ENCODE measurements around the gene MICAL3.
A peak's percentile ranks its signal among the peaks of the same experiment; 100 is the strongest.

The MICAL3 gene

GRCh38 chr22:17980015-17980590, 44.3 kb downstream of the MICAL3 start:
- Histone ChIP-seq H3K9me3 (ENCODE audit: control insufficient read depth in 5 of 5, low read length in 5 of 5) (no peaks in the 10 kb centered on the region), H3K27ac (ENCODE audit: low read depth, low read length) (no peak overlapping the region), H3K27me3 (ENCODE audit: control insufficient read depth in 5 of 5, insufficient read depth in 4 of 5, low read length in 5 of 5) (no peaks in the 10 kb centered on the region), H3K9ac (ENCODE audit: low read length in 5 of 5) (peak overlapping the region in 2 of 5 donors; percentile 41 to 48), H3K4me1 (ENCODE audit: control insufficient read depth in 5 of 5, insufficient read depth in 5 of 5, low read length in 5 of 5) (peaks cover 6 to 32% (median 27%) of the 10 kb centered on the region in 5 donors), H3K4me3 (ENCODE audit: low read depth in 1 of 5, low read length in 5 of 5) (peak overlapping the region; percentile 15 to 51 (median 32)), H3K36me3 (ENCODE audit: control insufficient read depth in 5 of 5, insufficient read depth in 5 of 5, low read length in 5 of 5) (no peaks in the 10 kb centered on the region)

- Histone ChIP-seq H3K9ac (ENCODE audit: low read length in 5 of 5) (no peak overlapping the region), H3K4me1 (ENCODE audit: control insufficient read depth in 5 of 5, insufficient read depth in 5 of 5, low read length in 5 of 5) (peaks cover 8 to 47% (median 39%) of the 10 kb centered on the region in 5 donors)
Measured at GRCh38 chr22:17978027-17978426, 46.3 kb downstream of the MICAL3 start.

GRCh38 chr22:17977371-17977770, 47.0 kb downstream of the MICAL3 start:
- Histone ChIP-seq H3K9me3 (ENCODE audit: control insufficient read depth in 5 of 5, low read length in 5 of 5) (no peaks in the 10 kb centered on the region), H3K27ac (ENCODE audit: low read depth, low read length) (no peak overlapping the region), H3K4me1 (ENCODE audit: control insufficient read depth in 5 of 5, insufficient read depth in 5 of 5, low read length in 5 of 5) (peaks cover 14 to 54% (median 46%) of the 10 kb centered on the region in 5 donors), H3K4me3 (ENCODE audit: low read depth in 1 of 5, low read length in 5 of 5) (no peak overlapping the region), H3K9ac (ENCODE audit: low read length in 5 of 5) (no peak overlapping the region), H3K36me3 (ENCODE audit: control insufficient read depth in 5 of 5, insufficient read depth in 5 of 5, low read length in 5 of 5) (peaks cover 0 to 3% (median 0%) of the 10 kb centered on the region in 5 donors), H3K27me3 (ENCODE audit: control insufficient read depth in 5 of 5, insufficient read depth in 4 of 5, low read length in 5 of 5) (no peaks in the 10 kb centered on the region)

More at GRCh38 chr22:17978027-17978426, 46.3 kb downstream of the MICAL3 start:
- no peak overlapping the region for H3K4me3 ChIP-seq (ENCODE audit: low read depth in 1 of 5, low read length in 5 of 5)
- H3K27ac ChIP-seq (ENCODE audit: low read depth, low read length), result no peak overlapping the region
- H3K27me3 ChIP-seq (ENCODE audit: control insufficient read depth in 5 of 5, insufficient read depth in 4 of 5, low read length in 5 of 5), result no peaks in the 10 kb centered on the region
- H3K9me3 ChIP-seq (ENCODE audit: control insufficient read depth in 5 of 5, low read length in 5 of 5), result no peaks in the 10 kb centered on the region
- peaks cover 0 to 3% (median 0%) of the 10 kb centered on the region in 5 donors for H3K36me3 ChIP-seq (ENCODE audit: control insufficient read depth in 5 of 5, insufficient read depth in 5 of 5, low read length in 5 of 5)

GRCh38 chr22:17976121-17976520, 48.2 kb downstream of the MICAL3 start:
- peaks cover 0 to 3% (median 0%) of the 10 kb centered on the region in 5 donors for H3K36me3 ChIP-seq (ENCODE audit: control insufficient read depth in 5 of 5, insufficient read depth in 5 of 5, low read length in 5 of 5)
- H3K27me3 ChIP-seq (ENCODE audit: control insufficient read depth in 5 of 5, insufficient read depth in 4 of 5, low read length in 5 of 5), result no peaks in the 10 kb centered on the region
- H3K9ac ChIP-seq (ENCODE audit: low read length in 5 of 5), result peak overlapping the region in 1 of 5 donors; percentile 47
- H3K27ac ChIP-seq (ENCODE audit: low read depth, low read length), result no peak overlapping the region
- H3K4me3 ChIP-seq (ENCODE audit: low read depth in 1 of 5, low read length in 5 of 5), result no peak overlapping the region
- no peaks in the 10 kb centered on the region for H3K9me3 ChIP-seq (ENCODE audit: control insufficient read depth in 5 of 5, low read length in 5 of 5)
- peaks cover 17 to 67% (median 58%) of the 10 kb centered on the region in 5 donors for H3K4me1 ChIP-seq (ENCODE audit: control insufficient read depth in 5 of 5, insufficient read depth in 5 of 5, low read length in 5 of 5)

- peaks cover 11 to 66% (median 54%) of the 10 kb centered on the region in 5 donors for H3K4me1 ChIP-seq (ENCODE audit: control insufficient read depth in 5 of 5, insufficient read depth in 5 of 5, low read length in 5 of 5)
- no peaks in the 10 kb centered on the region for H3K9me3 ChIP-seq (ENCODE audit: control insufficient read depth in 5 of 5, low read length in 5 of 5)
- H3K27ac ChIP-seq (ENCODE audit: low read depth, low read length), result peak overlapping the region; percentile 10
- no peak overlapping the region for H3K4me3 ChIP-seq (ENCODE audit: low read depth in 1 of 5, low read length in 5 of 5)
- peaks cover 0 to 3% (median 0%) of the 10 kb centered on the region in 5 donors for H3K36me3 ChIP-seq (ENCODE audit: control insufficient read depth in 5 of 5, insufficient read depth in 5 of 5, low read length in 5 of 5)
- H3K27me3 ChIP-seq (ENCODE audit: control insufficient read depth in 5 of 5, insufficient read depth in 4 of 5, low read length in 5 of 5), result no peaks in the 10 kb centered on the region
- H3K9ac ChIP-seq (ENCODE audit: low read length in 5 of 5), result no peak overlapping the region
Measured at GRCh38 chr22:17974703-17975372, 49.5 kb downstream of the MICAL3 start.

- H3K36me3 ChIP-seq (ENCODE audit: control insufficient read depth in 5 of 5, insufficient read depth in 5 of 5, low read length in 5 of 5), result peaks cover 0 to 4% (median 0%) of the 10 kb centered on the region in 5 donors
- peak overlapping the region; percentile 41 for H3K27ac ChIP-seq (ENCODE audit: low read depth, low read length)
- H3K9ac ChIP-seq (ENCODE audit: low read length in 5 of 5), result peak overlapping the region in 1 of 5 donors; percentile 64
- H3K4me1 ChIP-seq (ENCODE audit: control insufficient read depth in 5 of 5, insufficient read depth in 5 of 5, low read length in 5 of 5), result peaks cover 14 to 71% (median 61%) of the 10 kb centered on the region in 5 donors
- H3K27me3 ChIP-seq (ENCODE audit: control insufficient read depth in 5 of 5, insufficient read depth in 4 of 5, low read length in 5 of 5), result no peaks in the 10 kb centered on the region
- no peaks in the 10 kb centered on the region for H3K9me3 ChIP-seq (ENCODE audit: control insufficient read depth in 5 of 5, low read length in 5 of 5)
- no peak overlapping the region for H3K4me3 ChIP-seq (ENCODE audit: low read depth in 1 of 5, low read length in 5 of 5)
Measured at GRCh38 chr22:17974087-17974486, 50.3 kb downstream of the MICAL3 start.

- Histone ChIP-seq H3K4me1 (ENCODE audit: control insufficient read depth in 5 of 5, insufficient read depth in 5 of 5, low read length in 5 of 5) (peaks cover 14 to 71% (median 61%) of the 10 kb centered on the region in 5 donors), H3K27me3 (ENCODE audit: control insufficient read depth in 5 of 5, insufficient read depth in 4 of 5, low read length in 5 of 5) (no peaks in the 10 kb centered on the region), H3K9me3 (ENCODE audit: control insufficient read depth in 5 of 5, low read length in 5 of 5) (no peaks in the 10 kb centered on the region), H3K27ac (ENCODE audit: low read depth, low read length) (peak overlapping the region; percentile 87), H3K9ac (ENCODE audit: low read length in 5 of 5) (no peak overlapping the region), H3K36me3 (ENCODE audit: control insufficient read depth in 5 of 5, insufficient read depth in 5 of 5, low read length in 5 of 5) (peaks cover 0 to 6% (median 0%) of the 10 kb centered on the region in 5 donors), H3K4me3 (ENCODE audit: low read depth in 1 of 5, low read length in 5 of 5) (peak overlapping the region in 1 of 5 donors; percentile 22)
Measured at GRCh38 chr22:17973217-17973616, 51.1 kb downstream of the MICAL3 start.

GRCh38 chr22:17972385-17973191, 51.8 kb downstream of the MICAL3 start:
- peak overlapping the region in 2 of 5 donors; percentile 6 to 22 for H3K4me3 ChIP-seq (ENCODE audit: low read depth in 1 of 5, low read length in 5 of 5)
- H3K4me1 ChIP-seq (ENCODE audit: control insufficient read depth in 5 of 5, insufficient read depth in 5 of 5, low read length in 5 of 5), result peaks cover 14 to 71% (median 61%) of the 10 kb centered on the region in 5 donors
- peak overlapping the region; percentile 87 for H3K27ac ChIP-seq (ENCODE audit: low read depth, low read length)
- H3K9ac ChIP-seq (ENCODE audit: low read length in 5 of 5), result peak overlapping the region in 4 of 5 donors; percentile 26 to 68 (median 52)
- peaks cover 0 to 8% (median 0%) of the 10 kb centered on the region in 5 donors for H3K36me3 ChIP-seq (ENCODE audit: control insufficient read depth in 5 of 5, insufficient read depth in 5 of 5, low read length in 5 of 5)
- H3K27me3 ChIP-seq (ENCODE audit: control insufficient read depth in 5 of 5, insufficient read depth in 4 of 5, low read length in 5 of 5), result no peaks in the 10 kb centered on the region
- H3K9me3 ChIP-seq (ENCODE audit: control insufficient read depth in 5 of 5, low read length in 5 of 5), result no peaks in the 10 kb centered on the region

- Histone ChIP-seq H3K4me1 (ENCODE audit: control insufficient read depth in 5 of 5, insufficient read depth in 5 of 5, low read length in 5 of 5) (peaks cover 14 to 71% (median 61%) of the 10 kb centered on the region in 5 donors), H3K9ac (ENCODE audit: low read length in 5 of 5) (peak overlapping the region in 1 of 5 donors; percentile 67), H3K4me3 (ENCODE audit: low read depth in 1 of 5, low read length in 5 of 5) (no peak overlapping the region), H3K27me3 (ENCODE audit: control insufficient read depth in 5 of 5, insufficient read depth in 4 of 5, low read length in 5 of 5) (no peaks in the 10 kb centered on the region), H3K27ac (ENCODE audit: low read depth, low read length) (peak overlapping the region; percentile 87), H3K9me3 (ENCODE audit: control insufficient read depth in 5 of 5, low read length in 5 of 5) (no peaks in the 10 kb centered on the region), H3K36me3 (ENCODE audit: control insufficient read depth in 5 of 5, insufficient read depth in 5 of 5, low read length in 5 of 5) (peaks cover 0 to 10% (median 0%) of the 10 kb centered on the region in 5 donors)
Measured at GRCh38 chr22:17971711-17972110, 52.6 kb downstream of the MICAL3 start.
